Vagina (tissue), 2 donors: ENCODE data around the gene EEF1AKMT3. TPM values are rescaled to one million over a fixed set of nuclear protein-coding genes. Genes with fewer than 3 reads are reported as not detected.

Source experiments
- DNase-seq, 2 donors: peaks; one replicate each; pipeline ENCODE4 v3.0.0-alpha.2; 2017; ENCODE audit errors: extremely low spot score in 2 of 2
- H3K27ac ChIP-seq: fragments of 200-600 bp; sonication (generic); one replicate; pipeline ENCODE4 v1.5.1; 2019
- H3K27me3 ChIP-seq: fragments of 200-600 bp; sonication (generic); one replicate; pipeline ENCODE4 v1.5.1; 2019
- H3K36me3 ChIP-seq, 2 donors: fragments of 200-600 bp; sonication (generic); one replicate each; pipeline ENCODE4 v1.5.1; 2017 to 2019
- H3K4me1 ChIP-seq: fragments of 200-600 bp; sonication (generic); one replicate; pipeline ENCODE4 v1.5.1; 2019
- H3K4me3 ChIP-seq, 2 donors: fragments of 200-600 bp; sonication (generic); 1 replicate in 1 of 2; 2 replicates in 1 of 2; pipeline ENCODE4 v1.5.1; 2016 to 2019
- H3K9me3 ChIP-seq: fragments of 200-600 bp; sonication (generic); one replicate; pipeline ENCODE4 v1.5.1; 2019
- POLR2A ChIP-seq, 2 donors: fragments of 450-650 bp; IDR thresholded peaks; one replicate each; pipeline ENCODE4 v1.6.1; 2017; ENCODE audit warnings: antibody characterized with exemption in 2 of 2, mild to moderate bottlenecking in 2 of 2, moderate library complexity in 2 of 2
- POLR2AphosphoS5 ChIP-seq, 2 donors: sonication (generic); formaldehyde crosslinking; IDR thresholded peaks; one replicate each; pipeline ENCODE4 v1.9.0; 2017; ENCODE audit warnings: antibody characterized with exemption in 2 of 2, mild to moderate bottlenecking in 2 of 2, low read depth in 1 of 2; ENCODE audit not compliant: insufficient read depth in 1 of 2
- intact Hi-C: fragments of 100-400 bp; cut with DNase I; formaldehyde crosslinking; loops from one replicate; pipeline ENCODE4 v1.15.1; 2023
- total RNA-seq: library from RNA; depleted of rRNA; stranded (reverse); fragments of >200 nt; gene quantifications from one replicate; pipeline ENCODE4 v1.2.3, GENCODE V29; 2016
- TF ChIP-seq, protein P1 (sequence below), 3 experiments: fragments of 450-650 bp in 2 of 3; fragments of 200-600 bp in 1 of 3; sonication (generic) in 1 of 3; IDR thresholded peaks; one replicate each; pipeline ENCODE4 v1.5.1; 2017 to 2019; ENCODE audit warnings: antibody characterized with exemption in 3 of 3, mild to moderate bottlenecking in 2 of 3, moderate library complexity in 2 of 3

The EEF1AKMT3 gene
- total RNA-seq, 1 donor from 2014 or later: 9.3 TPM

- Histone ChIP-seq H3K27me3 (no peaks in the 10 kb centered on the region), H3K4me3 (no peak overlapping the region), H3K27ac (no peak overlapping the region), H3K4me1 (peaks cover 21% of the 10 kb centered on the region), H3K36me3 (no peaks in the 10 kb centered on the region), H3K9me3 (no peaks in the 10 kb centered on the region)
- no peak for DNase-seq
- TF ChIP-seq, protein P1, sequence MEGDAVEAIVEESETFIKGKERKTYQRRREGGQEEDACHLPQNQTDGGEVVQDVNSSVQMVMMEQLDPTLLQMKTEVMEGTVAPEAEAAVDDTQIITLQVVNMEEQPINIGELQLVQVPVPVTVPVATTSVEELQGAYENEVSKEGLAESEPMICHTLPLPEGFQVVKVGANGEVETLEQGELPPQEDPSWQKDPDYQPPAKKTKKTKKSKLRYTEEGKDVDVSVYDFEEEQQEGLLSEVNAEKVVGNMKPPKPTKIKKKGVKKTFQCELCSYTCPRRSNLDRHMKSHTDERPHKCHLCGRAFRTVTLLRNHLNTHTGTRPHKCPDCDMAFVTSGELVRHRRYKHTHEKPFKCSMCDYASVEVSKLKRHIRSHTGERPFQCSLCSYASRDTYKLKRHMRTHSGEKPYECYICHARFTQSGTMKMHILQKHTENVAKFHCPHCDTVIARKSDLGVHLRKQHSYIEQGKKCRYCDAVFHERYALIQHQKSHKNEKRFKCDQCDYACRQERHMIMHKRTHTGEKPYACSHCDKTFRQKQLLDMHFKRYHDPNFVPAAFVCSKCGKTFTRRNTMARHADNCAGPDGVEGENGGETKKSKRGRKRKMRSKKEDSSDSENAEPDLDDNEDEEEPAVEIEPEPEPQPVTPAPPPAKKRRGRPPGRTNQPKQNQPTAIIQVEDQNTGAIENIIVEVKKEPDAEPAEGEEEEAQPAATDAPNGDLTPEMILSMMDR (IDR thresholded peaks at IDR 0.05): no peak
- TF ChIP-seq POLR2AphosphoS5 (IDR thresholded peaks at IDR 0.05; ENCODE audit: insufficient read depth in 1 of 2, low read depth in 1 of 2): no peak
- no peak for TF ChIP-seq POLR2A (IDR thresholded peaks at IDR 0.05)
- intact Hi-C loops: loop anchor here (10.0 kb wide), 1 partner anchor 59 kb away; no protein-coding TSS in a partner anchor
Measured at GRCh38 chr12:57775563-57776246, 3.3 kb downstream of the EEF1AKMT3 start.

- DNase-seq: no peak
- peaks cover 16% of the 10 kb centered on the region for H3K4me1 ChIP-seq
- no peak for TF ChIP-seq POLR2A (IDR thresholded peaks at IDR 0.05)
- TF ChIP-seq, protein P1 (IDR thresholded peaks at IDR 0.05): no peak
- no peak for TF ChIP-seq POLR2AphosphoS5 (IDR thresholded peaks at IDR 0.05; ENCODE audit: insufficient read depth in 1 of 2, low read depth in 1 of 2)
- H3K36me3 ChIP-seq: no peaks in the 10 kb centered on the region
- no peak overlapping the region for H3K4me3 ChIP-seq
- no peaks in the 10 kb centered on the region for H3K9me3 ChIP-seq
- intact Hi-C loops: loop anchor here (10.0 kb wide), 1 partner anchor 59 kb away; no protein-coding TSS in a partner anchor
- no peaks in the 10 kb centered on the region for H3K27me3 ChIP-seq
- no peak overlapping the region for H3K27ac ChIP-seq
Measured at GRCh38 chr12:57776247-57776587, 3.8 kb downstream of the EEF1AKMT3 start.

DNA sequence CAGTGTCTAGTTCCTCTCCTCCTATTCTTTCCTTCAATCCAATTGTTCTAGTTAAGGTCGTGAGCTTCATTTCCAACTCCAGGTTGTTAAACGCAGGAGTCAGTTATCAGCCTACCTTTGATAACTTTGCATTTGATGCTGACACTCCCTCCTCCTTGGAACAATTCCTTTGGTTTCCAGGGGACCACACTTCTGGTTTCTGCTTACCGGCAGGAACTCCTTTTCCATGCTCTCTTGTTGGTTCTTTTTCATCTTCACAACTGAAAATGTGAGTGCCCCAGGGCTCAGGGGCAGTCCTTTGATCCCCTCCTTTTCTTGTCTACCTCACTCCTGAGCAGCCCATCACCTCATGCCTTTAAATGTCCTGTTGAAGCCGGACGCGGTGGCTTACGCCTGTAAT, 5.0 kb downstream of the EEF1AKMT3 start:
- intact Hi-C loops: loop anchor here (10.0 kb wide), 1 partner anchor 57 kb away; no protein-coding TSS in a partner anchor
- H3K27ac ChIP-seq: no peak overlapping the region
- H3K36me3 ChIP-seq: no peaks in the 10 kb centered on the region
- no peaks in the 10 kb centered on the region for H3K27me3 ChIP-seq
- TF ChIP-seq, protein P1 (IDR thresholded peaks at IDR 0.05): no peak
- TF ChIP-seq POLR2A (IDR thresholded peaks at IDR 0.05) (no peak), POLR2AphosphoS5 (IDR thresholded peaks at IDR 0.05; ENCODE audit: insufficient read depth in 1 of 2, low read depth in 1 of 2) (no peak)
- no peak overlapping the region for H3K4me3 ChIP-seq
- peaks cover 19% of the 10 kb centered on the region for H3K4me1 ChIP-seq
- no peaks in the 10 kb centered on the region for H3K9me3 ChIP-seq
- DNase-seq: no peak

- no peak for DNase-seq
- Histone ChIP-seq H3K27ac (no peak overlapping the region), H3K4me3 (no peak overlapping the region), H3K9me3 (no peaks in the 10 kb centered on the region), H3K4me1 (peaks cover 16% of the 10 kb centered on the region), H3K27me3 (no peaks in the 10 kb centered on the region), H3K36me3 (no peaks in the 10 kb centered on the region)
- intact Hi-C loops: loop anchor here (10.0 kb wide), 1 partner anchor 57 kb away; no protein-coding TSS in a partner anchor
- TF ChIP-seq POLR2AphosphoS5 (IDR thresholded peaks at IDR 0.05; ENCODE audit: insufficient read depth in 1 of 2, low read depth in 1 of 2) (no peak), POLR2A (IDR thresholded peaks at IDR 0.05) (no peak)
- TF ChIP-seq, protein P1 (IDR thresholded peaks at IDR 0.05): no peak
Measured at GRCh38 chr12:57777911-57778310, 5.5 kb downstream of the EEF1AKMT3 start.

DNA sequence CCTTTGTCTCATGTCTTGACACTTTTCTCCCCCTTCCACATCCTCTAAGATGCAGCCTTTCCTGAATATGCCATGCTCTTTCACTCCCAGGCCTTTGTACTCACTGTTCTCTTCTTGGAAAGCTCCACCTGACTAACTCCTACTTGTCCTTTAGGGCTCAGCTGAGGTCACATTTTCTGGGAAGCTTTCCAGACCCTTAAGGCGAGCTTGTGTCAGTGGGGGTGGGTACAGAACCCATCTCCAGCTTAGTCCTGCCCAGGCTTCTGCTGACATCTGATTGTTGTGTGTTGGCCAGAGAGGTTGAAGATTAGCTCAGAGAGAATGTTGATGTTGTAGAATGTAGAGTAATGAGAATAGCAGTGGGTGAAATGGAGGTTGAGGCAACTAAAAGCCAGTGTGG, 7.3 kb downstream of the EEF1AKMT3 start:
- Histone ChIP-seq H3K9me3 (no peaks in the 10 kb centered on the region), H3K36me3 (no peaks in the 10 kb centered on the region), H3K27me3 (no peaks in the 10 kb centered on the region), H3K27ac (no peak overlapping the region), H3K4me1 (peaks cover 21% of the 10 kb centered on the region), H3K4me3 (no peak overlapping the region)
- TF ChIP-seq, protein P1 (IDR thresholded peaks at IDR 0.05): no peak
- TF ChIP-seq POLR2AphosphoS5 (IDR thresholded peaks at IDR 0.05; ENCODE audit: insufficient read depth in 1 of 2, low read depth in 1 of 2) (no peak), POLR2A (IDR thresholded peaks at IDR 0.05) (no peak)
- no peak for DNase-seq
- intact Hi-C loops: loop anchor here (10.0 kb wide), 1 partner anchor 55 kb away; no protein-coding TSS in a partner anchor
